ENCODE measurements around the gene HOXB6.

Gene HOXB6

GRCh38 chr17:48621410-48622392 is 16.9 kb upstream of the HOXB6 start:
- no peak for DNase-seq

GRCh38 chr17:48620461-48621139 is 15.8 kb upstream of the HOXB6 start:
- no peak for DNase-seq

GRCh38 chr17:48619826-48620449 is 15.2 kb upstream of the HOXB6 start:
- DNase-seq, result no peak

GRCh38 chr17:48618256-48618896 is 13.6 kb upstream of the HOXB6 start:
- peak; percentile 83 for DNase-seq

- no peak for DNase-seq
These were observed 12.9 kb upstream of the HOXB6 start for GRCh38 chr17:48617471-48618255.

GRCh38 chr17:48616717-48617470 is 12.1 kb upstream of the HOXB6 start:
- DNase-seq, result no peak

- DNase-seq, result no peak
These were observed 11.4 kb upstream of the HOXB6 start for GRCh38 chr17:48615963-48616716.

- no peak for DNase-seq
These were observed 10.5 kb upstream of the HOXB6 start, which contains the start of gene HOXB8 for GRCh38 chr17:48615047-48615962. HOXB8 (minus strand) TSS chr17:48615292; CDS start chr17:48614704, 588 bp downstream.

GRCh38 chr17:48613862-48614694 is 9.3 kb upstream of the HOXB6 start:
- no peak for DNase-seq

GRCh38 chr17:48612854-48613691 is 8.3 kb upstream of the HOXB6 start:
- DNase-seq, result peak; percentile 60

GRCh38 chr17:48612456-48612853 is 7.7 kb upstream of the HOXB6 start:
- peak; percentile 64 for DNase-seq

GRCh38 chr17:48611681-48612455 is 7.1 kb upstream of the HOXB6 start:
- DNase-seq, result no peak

- DNase-seq, result no peak
These were observed 6.4 kb upstream of the HOXB6 start for GRCh38 chr17:48611213-48611612.

GRCh38 chr17:48610282-48611211 is 5.8 kb upstream of the HOXB6 start, which contains the start of gene HOXB7:
HOXB7 (minus strand) TSS chr17:48611017; CDS start chr17:48610918, 99 bp downstream.
- peak; percentile 71 for DNase-seq

- DNase-seq, result no peak
These were observed 5.0 kb upstream of the HOXB6 start for GRCh38 chr17:48609759-48610281.
